Esophagus (tissue), 2 donors: ENCODE results near the gene LRPAP1. TPM values are rescaled to one million over a fixed set of nuclear protein-coding genes. Genes with fewer than 3 reads are reported as not detected.

Source experiments
- H3K27ac ChIP-seq, 2 donors: one replicate each; pipeline ENCODE4 v1.5.1; 2013; ENCODE audit warnings: low read depth in 2 of 2, mild to moderate bottlenecking in 2 of 2, inconsistent platforms in 1 of 2, low read length in 1 of 2, moderate library complexity in 1 of 2
- H3K27me3 ChIP-seq, 2 donors: one replicate each; pipeline ENCODE4 v1.6.1; 2013; ENCODE audit warnings: low read length in 2 of 2, control low read depth in 1 of 2, mild to moderate bottlenecking in 1 of 2; ENCODE audit not compliant: insufficient read depth in 2 of 2, control insufficient read depth in 1 of 2
- H3K36me3 ChIP-seq, 2 donors: one replicate each; pipeline ENCODE4 v1.6.1; 2013; ENCODE audit warnings: low read length in 1 of 2; ENCODE audit not compliant: control insufficient read depth in 2 of 2, insufficient read depth in 2 of 2
- H3K4me1 ChIP-seq, 2 donors: one replicate each; pipeline ENCODE4 v1.6.1; 2013; ENCODE audit warnings: low read length in 1 of 2; ENCODE audit not compliant: control insufficient read depth in 2 of 2, insufficient read depth in 2 of 2
- H3K4me3 ChIP-seq, 2 donors: one replicate each; pipeline ENCODE4 v1.5.1; 2013; ENCODE audit warnings: low read length in 2 of 2, mild to moderate bottlenecking in 2 of 2, low read depth in 1 of 2, moderate library complexity in 1 of 2
- H3K9me3 ChIP-seq, 2 donors: one replicate each; pipeline ENCODE4 v1.6.1; 2013; ENCODE audit warnings: mild to moderate bottlenecking in 2 of 2, low read depth in 1 of 2, low read length in 1 of 2, moderate library complexity in 1 of 2; ENCODE audit not compliant: control insufficient read depth in 2 of 2, insufficient read depth in 1 of 2
- WGBS, 2 donors: extraction: QIAGEN DNeasy Blood & Tissue Kit; methylation state at CpG; one replicate each; pipeline ENCODE4 v1.1.7; 2013; 5-methylcytosine and 5-hydroxymethylcytosine counted together
- polyA plus RNA-seq, 2 donors: library from polyadenylated mRNA; stranded (reverse); fragments of 200-250 nt; gene quantifications; one replicate each; pipeline ENCODE4 v1.2.3, GENCODE V29; 2013
- donor health status: healthy with polysubstance abuse.
- donor health status: Bipolar disorder and iron deficiency.

Gene LRPAP1
- polyA plus RNA-seq, 2 donors: 18.0 to 87.0 TPM

DNA sequence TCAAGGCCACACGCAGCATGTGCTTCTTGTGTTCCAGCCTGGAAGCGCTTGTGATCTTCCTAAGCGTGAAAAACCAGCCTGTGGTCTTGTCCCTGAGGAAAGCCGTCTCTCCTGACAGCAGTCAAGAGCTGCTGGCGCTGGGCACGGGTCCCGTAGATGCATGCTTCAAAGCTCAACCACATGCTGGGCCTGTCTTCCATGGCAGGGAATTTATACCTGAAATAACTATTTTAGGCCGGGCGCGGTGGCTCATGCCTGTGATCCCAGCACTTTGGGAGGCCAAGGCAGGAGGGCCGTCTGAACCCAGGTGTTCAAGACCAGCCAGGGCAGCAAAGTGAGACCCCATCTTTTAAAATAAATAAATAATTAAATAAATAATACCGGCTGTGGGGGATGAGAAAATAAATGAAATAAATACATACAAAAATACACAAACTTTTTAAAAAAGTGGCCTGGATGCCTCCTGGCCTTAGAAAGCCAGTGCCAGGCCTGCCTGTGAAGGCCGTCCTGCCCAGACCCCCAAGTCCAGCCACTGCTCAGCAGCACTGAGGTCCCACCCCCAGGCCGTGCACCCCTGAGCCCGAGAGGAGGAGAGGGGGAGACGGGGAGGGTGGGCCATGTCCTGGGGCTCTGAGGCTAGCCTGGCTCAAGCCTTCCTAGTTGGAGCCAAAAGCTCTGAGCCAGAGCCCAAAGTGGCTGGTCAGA, 10.4 kb downstream of the LRPAP1 start:
- peaks cover 0 to 3% of the 10 kb centered on the region in 2 donors for H3K4me1 ChIP-seq
- WGBS, 2 donors: 92 to 94% methylated on average over 16 of the region's 16 CpGs
- H3K36me3 ChIP-seq: peaks cover 31 to 83% of the 10 kb centered on the region in 2 donors
- no peak overlapping the region for H3K27ac ChIP-seq
- H3K4me3 ChIP-seq: no peak overlapping the region
- no peaks in the 10 kb centered on the region for H3K27me3 ChIP-seq
- no peaks in the 10 kb centered on the region for H3K9me3 ChIP-seq

DNA sequence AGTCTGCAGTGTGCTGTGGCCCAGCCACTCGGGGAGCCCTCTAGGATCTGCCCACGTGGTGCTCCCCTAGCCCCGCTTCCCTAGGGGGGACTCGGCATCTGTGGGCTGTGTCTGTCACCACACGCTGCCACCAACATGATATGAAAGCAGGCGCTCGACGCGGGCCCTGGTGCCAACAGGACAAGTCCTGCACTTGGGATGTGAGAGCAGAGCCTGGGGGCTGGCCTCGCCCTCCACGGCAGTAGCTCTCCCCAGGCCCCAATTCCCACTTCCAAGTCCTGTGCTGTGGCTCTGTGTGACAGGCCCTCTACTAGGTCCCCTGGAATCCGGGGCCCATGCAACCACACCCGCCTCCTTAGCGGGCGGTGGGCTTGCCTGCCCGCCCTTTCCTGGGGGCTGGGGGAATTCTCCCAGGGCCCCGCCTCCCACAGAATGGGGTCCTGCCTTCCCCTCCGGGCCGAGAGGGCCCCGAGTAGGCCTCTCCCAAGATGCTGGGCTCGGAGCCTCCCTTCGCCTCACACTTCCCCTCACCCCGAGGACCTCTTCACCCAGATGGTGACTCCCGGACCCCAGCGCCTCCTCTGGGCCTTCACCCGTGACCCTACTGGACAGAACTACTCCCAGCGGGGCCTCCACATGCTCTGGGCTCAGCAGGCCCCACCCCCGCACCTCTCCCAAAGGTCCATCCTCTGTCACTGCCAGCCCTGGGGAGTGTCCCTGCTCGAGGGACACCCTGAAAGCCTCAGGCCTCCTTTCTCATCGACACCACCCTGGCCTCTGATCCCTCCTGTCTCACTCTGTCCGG, 11.2 kb downstream of the LRPAP1 start:
- H3K4me1 ChIP-seq: no peaks in the 10 kb centered on the region
- peaks cover 34 to 85% of the 10 kb centered on the region in 2 donors for H3K36me3 ChIP-seq
- no peak overlapping the region for H3K27ac ChIP-seq
- H3K4me3 ChIP-seq: no peak overlapping the region
- H3K9me3 ChIP-seq: no peaks in the 10 kb centered on the region
- WGBS, 2 donors: 90 to 94% methylated on average over 29 to 31 of the region's 31 CpGs
- no peaks in the 10 kb centered on the region for H3K27me3 ChIP-seq

DNA sequence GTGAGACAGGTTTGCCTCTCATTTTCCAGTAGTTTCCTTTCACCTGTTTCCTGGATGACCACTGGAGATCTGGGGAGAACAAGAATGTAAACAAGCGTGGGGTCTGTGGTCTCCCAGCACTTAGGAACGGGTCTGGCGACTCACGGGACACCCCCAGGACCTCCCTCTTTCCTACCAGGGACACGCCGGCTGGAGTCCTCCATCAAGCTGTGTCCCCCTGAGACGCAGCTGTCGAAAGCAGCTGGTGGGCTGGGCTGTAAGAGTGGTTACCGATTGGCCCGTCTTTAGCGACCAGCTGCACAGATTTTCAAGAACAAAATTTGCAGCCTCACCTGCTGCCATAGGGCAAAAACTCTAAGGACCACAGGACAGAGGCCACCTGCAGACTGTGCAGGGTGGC, 11.9 kb downstream of the LRPAP1 start:
- Histone ChIP-seq H3K4me3 (no peak overlapping the region), H3K9me3 (no peaks in the 10 kb centered on the region), H3K27ac (no peak overlapping the region), H3K4me1 (no peaks in the 10 kb centered on the region), H3K27me3 (no peaks in the 10 kb centered on the region), H3K36me3 (peaks cover 34 to 89% of the 10 kb centered on the region in 2 donors)
- WGBS, 2 donors: 90 to 91% methylated on average over 11 of the region's 11 CpGs

DNA sequence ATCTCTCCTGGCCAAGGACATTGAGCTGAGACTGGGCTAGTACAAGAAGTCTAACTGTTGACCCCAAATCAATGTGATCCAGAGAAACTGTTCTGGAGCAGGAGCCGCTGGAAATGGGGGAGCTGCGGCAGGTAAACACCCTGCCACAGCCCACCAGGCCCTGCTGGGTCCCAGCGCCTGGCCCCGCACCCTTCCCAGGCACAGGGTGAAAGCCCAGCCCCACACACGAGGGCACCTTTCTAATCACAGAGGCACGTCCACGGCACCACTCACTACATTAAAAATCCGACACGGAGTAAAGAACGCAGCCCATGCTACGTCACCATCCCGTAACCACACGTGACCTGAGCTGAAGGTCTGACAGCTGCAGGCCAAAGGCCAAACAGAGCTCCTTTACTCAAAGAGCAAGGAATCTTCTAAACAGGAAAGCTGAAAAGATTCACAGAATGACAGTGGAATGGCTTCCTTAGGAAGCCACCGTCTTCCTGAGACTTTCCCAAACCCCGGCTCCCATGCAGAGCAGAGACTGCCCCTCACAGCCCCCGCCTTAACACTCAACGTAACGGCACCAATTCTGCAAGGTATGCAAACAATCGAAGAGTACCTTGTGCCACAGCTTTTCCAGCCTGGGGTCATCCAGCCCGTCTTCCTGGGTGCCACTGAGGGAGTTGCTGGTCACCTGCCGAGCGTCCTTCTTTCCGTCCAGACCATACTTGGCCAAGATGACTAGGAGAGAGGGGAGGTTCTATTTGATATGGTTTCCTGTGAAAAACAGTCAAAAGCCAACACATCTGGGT, 12.6 kb downstream of the LRPAP1 start:
- no peak overlapping the region for H3K4me3 ChIP-seq
- H3K27me3 ChIP-seq: no peaks in the 10 kb centered on the region
- no peak overlapping the region for H3K27ac ChIP-seq
- H3K36me3 ChIP-seq: peaks cover 32 to 91% of the 10 kb centered on the region in 2 donors
- 93% methylated on average over 23 of the region's 23 CpGs for WGBS, 2 donors
- no peaks in the 10 kb centered on the region for H3K9me3 ChIP-seq
- no peaks in the 10 kb centered on the region for H3K4me1 ChIP-seq

DNA sequence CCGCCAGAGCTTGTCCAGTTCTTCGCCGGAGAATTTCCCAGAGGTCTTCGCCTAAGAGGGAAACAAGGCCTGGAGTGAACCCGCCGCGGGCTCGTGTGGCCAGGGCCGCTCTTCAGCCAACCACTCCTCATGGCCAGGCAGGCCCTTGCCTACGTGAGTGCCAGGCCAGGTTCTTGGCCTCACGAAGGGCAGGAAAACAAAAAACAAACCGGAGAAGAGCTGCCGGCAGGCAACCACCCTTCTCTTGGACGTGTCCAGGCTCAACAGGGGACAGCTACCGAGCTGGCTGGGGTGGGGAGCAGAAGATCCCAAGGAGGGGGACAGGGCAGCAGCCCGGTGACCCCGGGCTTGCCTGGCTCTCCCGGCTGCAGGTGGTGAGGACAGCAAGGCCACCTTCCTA, 13.3 kb downstream of the LRPAP1 start:
- 89 to 94% methylated on average over 18 of the region's 18 CpGs for WGBS, 2 donors
- Histone ChIP-seq H3K4me1 (no peaks in the 10 kb centered on the region), H3K4me3 (no peak overlapping the region), H3K9me3 (no peaks in the 10 kb centered on the region), H3K36me3 (peaks cover 27 to 91% of the 10 kb centered on the region in 2 donors), H3K27me3 (no peaks in the 10 kb centered on the region), H3K27ac (no peak overlapping the region)

DNA sequence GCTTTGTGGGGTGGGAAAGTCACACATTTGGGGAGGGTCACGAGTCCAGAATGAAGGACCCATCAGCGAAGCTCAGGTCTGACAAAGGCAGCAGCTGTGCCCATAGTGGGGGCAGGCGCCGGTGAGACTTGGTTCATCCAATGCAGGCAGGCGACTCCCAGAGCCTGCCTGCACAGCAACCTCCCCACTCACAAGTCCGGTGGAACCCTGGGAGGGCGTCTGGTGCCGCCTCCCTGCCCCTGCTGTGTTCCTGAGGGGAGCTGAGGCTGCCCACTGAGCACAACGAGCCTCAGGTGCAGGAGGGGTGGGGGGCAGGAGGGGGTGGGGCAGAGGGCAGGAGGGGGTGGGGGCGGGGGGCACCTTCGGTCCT, 13.7 kb downstream of the LRPAP1 start:
- Histone ChIP-seq H3K4me3 (no peak overlapping the region), H3K9me3 (no peaks in the 10 kb centered on the region), H3K27me3 (no peaks in the 10 kb centered on the region), H3K4me1 (no peaks in the 10 kb centered on the region), H3K27ac (no peak overlapping the region), H3K36me3 (peaks cover 31 to 92% of the 10 kb centered on the region in 2 donors)
- WGBS, 2 donors: 88 to 94% methylated on average over 11 of the region's 11 CpGs

DNA sequence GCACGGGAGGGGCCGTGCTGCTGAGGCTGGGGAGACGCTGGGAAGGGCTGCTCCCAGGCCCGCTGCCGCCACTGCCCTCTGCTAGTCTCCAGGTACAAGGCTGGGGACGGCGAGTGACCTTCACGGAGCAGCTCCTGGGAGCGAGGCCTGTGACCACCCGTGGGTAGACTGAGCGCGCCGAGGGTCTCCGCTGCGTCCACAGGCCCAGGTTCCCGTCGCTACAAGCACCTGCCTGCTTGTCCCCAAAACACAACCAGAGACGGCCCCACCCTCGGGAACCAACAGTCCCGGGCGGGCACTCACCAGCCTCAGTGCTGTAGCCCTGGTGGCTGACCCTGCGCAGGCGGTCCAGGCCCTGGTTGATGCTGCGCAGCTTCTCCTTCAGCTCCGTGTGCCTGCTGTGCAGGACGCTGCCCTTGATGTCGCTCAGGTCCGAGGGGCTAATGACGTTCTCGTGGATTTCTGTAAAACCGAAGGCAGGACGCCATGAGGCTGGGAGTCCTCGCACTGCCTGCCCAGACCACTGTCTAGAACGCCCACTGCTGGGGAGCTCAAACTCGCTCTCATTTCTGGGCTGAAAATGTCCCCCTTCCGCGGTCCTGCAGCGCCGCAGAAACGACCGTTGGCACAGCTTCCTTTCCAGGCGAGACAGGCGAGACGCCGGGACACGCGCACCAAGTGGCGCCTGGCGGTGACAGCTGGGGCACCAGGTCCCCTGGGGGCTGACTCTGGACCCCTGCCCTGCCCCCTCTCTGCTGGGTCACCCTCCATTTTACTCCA, 14.3 kb downstream of the LRPAP1 start:
- 93 to 95% methylated on average over 49 of the region's 49 CpGs for WGBS, 2 donors
- H3K4me1 ChIP-seq: no peaks in the 10 kb centered on the region
- H3K36me3 ChIP-seq: peaks cover 28 to 89% of the 10 kb centered on the region in 2 donors
- no peak overlapping the region for H3K27ac ChIP-seq
- no peaks in the 10 kb centered on the region for H3K27me3 ChIP-seq
- no peak overlapping the region for H3K4me3 ChIP-seq
- no peaks in the 10 kb centered on the region for H3K9me3 ChIP-seq

DNA sequence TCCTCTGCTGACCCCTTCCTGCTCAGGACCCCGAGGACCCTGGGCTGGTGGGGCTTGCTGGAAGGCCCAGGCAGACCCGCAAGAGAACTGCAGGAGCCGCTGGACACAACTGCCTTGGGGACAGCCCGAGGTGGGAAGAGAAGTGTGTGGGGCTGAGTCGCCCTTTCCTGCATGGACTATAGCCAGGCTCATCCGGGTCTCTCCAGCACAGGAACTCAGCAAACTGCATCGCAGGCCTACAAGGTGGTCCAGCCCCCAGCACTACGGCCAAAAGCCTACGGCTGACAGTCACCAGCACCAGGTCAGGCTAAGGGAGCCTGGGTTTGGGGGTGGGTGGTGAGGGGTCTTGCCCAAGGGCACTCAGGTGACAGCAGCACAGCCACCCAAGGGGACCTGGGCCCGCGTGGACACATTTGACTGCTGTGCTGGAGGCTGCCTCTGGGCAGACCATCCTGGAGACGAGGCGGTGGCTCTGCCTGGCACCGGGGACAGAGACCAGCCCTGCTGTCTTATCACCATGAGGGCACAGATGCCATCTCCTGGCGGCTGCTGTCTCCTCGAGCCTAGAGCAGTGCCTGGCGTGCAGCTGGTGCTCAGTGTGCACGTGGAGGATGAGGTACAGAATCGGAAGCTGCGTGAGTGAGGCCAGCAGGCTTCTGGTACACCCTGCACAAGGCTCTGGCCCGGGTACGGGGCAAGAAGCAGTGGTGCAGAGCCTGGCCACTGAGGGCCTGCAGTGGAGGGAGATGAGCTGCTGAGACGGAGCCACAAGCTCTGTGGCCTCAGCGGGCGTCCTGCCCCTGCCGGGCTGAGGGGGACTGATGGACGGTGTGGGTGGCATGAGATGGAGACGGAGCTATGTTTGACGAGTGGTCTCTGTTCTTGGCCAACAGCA, 15.1 kb downstream of the LRPAP1 start:
- no peak overlapping the region for H3K27ac ChIP-seq
- no peaks in the 10 kb centered on the region for H3K9me3 ChIP-seq
- H3K36me3 ChIP-seq: peaks cover 36 to 90% of the 10 kb centered on the region in 2 donors
- WGBS, 2 donors: 91 to 93% methylated on average over 29 of the region's 29 CpGs
- H3K27me3 ChIP-seq: no peaks in the 10 kb centered on the region
- no peaks in the 10 kb centered on the region for H3K4me1 ChIP-seq
- no peak overlapping the region for H3K4me3 ChIP-seq
